Kasumi-1 (cell line): ENCODE measurements around the gene OTOF.

Source experiments
- DNase-seq, 2 experiments: peaks; one replicate each; lab custom pipeline; 2025; lab: John Stamatoyannopoulos, UW

The OTOF gene

DNA sequence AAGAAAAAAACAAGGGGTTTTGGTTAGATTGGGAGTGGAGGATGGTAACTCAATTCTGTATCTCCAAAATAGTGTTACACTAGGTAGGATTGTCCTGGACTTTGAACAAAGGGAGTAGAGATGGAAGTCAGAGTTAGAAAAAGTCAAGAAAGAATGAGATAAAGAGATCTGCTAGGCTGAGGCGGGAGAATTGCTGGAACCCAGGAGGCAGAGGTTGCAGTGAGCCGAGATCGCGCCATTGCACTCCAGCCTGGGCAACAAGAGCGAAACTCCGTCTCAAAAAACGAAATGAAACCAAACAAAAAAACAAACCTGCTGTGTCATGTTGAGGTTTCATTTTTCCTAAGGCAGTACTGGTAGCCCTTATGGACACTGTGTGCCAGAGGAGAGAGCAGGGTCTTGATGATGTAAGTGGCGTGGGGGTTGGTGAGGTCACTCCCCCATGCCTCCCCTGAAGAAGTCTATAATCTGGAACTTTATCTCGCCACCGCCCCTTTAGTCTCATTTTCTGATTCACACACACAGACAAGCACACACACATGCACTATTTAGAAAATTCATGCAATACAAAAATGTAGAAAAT lies 65.7 kb downstream of the OTOF start:
- DNase-seq = no peak

DNA sequence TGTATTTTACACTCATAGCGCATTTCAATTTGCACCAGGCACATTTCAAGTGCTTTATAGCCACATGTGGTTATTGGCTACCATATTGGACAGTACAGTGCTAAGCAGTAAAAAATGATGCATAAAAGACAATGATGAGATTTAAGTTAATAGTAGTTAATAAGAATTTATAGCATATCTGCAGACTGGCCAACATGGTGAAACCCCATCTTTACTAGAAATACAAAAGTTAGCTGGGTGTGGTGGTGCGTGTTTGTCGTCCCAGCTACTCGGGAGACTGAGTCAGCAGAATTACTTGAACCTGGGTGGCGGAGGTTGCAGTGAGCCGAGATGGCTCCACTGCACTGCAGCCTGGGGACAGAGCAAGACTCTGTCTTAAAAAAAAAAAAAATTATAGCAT lies 66.5 kb downstream of the OTOF start:
- DNase-seq = no peak

DNA sequence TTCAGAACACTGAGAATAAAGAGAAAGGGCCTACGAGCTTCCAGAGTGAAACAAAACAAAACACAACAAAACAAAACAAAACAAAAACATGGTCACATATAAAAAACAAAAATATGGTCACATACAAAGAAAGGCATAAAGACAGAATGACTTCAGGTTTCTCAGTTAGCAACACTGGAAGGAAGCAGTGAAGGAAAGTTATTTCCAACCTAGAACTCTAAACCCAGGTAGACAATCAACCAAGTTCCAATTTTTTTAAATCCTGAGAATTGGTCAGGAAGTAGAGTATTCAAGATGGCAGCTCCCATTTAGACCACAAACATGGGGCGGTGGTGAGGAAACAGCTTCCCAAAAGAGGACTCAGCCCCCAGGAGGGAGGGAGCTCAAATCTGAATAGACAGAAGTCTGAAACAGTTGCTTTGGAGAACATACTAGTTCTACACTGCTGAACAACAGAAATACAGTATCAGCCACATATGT lies 67.1 kb downstream of the OTOF start:
- no peak for DNase-seq

DNA sequence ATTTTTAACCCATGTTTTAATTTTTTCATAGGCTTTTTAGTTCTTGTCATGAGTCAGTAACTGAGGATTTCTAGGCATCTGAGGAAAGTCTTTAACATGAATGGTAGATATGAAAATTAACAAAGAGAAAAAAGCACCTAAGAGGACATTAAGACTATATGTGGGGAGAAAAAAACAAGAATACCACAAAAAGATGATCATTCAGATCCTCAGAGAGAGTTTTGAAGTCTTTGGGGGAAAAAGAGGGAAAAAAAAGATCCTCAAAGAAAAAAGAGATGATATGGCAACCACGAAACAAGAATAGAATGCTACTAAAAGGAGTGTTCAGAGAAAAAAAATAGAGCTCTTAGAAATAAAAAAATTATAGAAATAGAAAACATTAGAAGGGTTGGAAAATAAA lies 68.1 kb downstream of the OTOF start:
- DNase-seq = no peak

DNA sequence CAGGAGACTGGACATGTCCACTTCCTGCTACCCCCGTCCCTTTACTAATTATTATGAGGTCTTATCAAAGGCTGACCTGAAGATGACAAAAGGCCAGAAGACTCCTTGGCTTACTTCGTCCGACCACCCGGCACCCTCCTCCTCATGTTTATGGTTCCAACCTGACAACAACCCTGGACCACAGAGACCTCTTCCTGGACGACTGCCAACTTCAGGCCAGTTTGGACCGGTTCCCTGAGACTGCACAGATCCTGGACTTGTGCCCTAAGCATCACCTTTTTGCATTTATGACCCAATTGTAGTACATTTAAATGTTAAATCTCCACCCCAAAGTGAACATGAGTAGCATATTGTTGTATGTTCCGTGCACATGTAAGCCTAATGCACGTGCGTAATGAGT lies 70.4 kb downstream of the OTOF start:
- DNase-seq = no peak
